ENCODE results near the gene ABCA1.

The ABCA1 gene

DNA sequence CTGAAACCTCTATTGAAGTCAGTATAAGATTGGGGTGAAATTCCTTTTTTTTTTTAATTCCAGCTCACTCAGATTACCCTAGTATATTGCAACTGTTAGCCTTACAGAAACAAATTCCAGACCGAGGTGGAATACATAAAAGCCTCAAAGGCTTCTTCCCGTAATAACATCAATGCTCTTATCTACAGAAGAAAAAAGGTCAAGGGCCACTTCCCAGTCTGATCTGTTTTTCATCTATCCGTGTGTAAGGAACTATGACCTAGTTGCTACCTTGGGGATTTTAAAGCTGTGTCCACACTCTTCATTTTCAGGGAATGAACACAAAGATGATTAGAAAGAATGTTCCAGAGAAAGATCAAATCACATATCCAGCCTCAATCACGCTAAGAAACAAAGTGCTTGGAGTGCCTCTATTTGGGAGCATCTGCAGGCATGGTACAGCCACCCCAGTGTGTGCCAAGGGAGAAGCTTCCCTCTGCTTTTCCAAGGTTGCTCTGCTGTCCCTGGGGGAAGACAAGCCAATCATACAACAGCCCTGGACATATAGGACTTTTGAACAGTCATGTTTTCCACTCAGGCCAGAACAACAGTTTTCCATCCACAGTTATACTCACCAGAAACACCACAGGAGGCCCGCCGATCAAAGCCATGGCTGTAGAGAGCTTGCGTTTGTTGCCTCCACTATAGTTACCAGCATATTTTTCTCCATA is 140.5 kb downstream of the ABCA1 start:
- Histone ChIP-seq H3K27ac (ENCODE audit: low read depth in 2 of 2, low read length in 2 of 2) (no peak overlapping the region), H3K36me3 (ENCODE audit: control insufficient read depth in 2 of 2, insufficient read depth in 2 of 2, low read length in 2 of 2) (peaks cover 62 to 69% of the 10 kb centered on the region in 2 donors), H3K4me3 (ENCODE audit: low read length in 2 of 2) (no peak overlapping the region), H3K4me1 (ENCODE audit: control insufficient read depth in 2 of 2, insufficient read depth in 2 of 2, low read length in 2 of 2) (no peaks in the 10 kb centered on the region), H3K27me3 (ENCODE audit: control insufficient read depth in 2 of 2, insufficient read depth in 2 of 2, low read length in 2 of 2) (no peaks in the 10 kb centered on the region), H3K9ac (ENCODE audit: low read depth in 1 of 2, low read length in 2 of 2) (no peak overlapping the region), H3K9me3 (ENCODE audit: control insufficient read depth in 2 of 2, low read length in 2 of 2) (no peaks in the 10 kb centered on the region)

DNA sequence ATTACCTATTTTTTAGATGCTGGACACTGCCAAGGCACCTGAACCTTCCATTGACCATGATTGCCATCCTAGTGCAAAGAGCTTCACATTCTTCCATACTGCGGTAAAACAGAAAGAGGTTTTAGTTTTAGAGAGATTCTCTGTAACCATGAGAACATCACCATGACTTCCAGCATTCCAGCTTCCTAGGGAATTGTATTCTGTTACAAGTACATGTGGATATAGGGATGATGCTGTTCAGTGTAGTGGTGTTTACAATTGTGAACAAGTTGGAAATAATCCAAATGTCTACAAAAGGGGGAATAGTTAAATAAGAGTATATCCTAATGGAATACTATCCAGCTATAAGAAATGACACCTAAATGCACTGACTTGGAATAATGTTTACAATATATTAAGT is 141.7 kb downstream of the ABCA1 start:
- no peaks in the 10 kb centered on the region for H3K27me3 ChIP-seq (ENCODE audit: control insufficient read depth in 2 of 2, insufficient read depth in 2 of 2, low read length in 2 of 2)
- H3K9me3 ChIP-seq (ENCODE audit: control insufficient read depth in 2 of 2, low read length in 2 of 2), result no peaks in the 10 kb centered on the region
- no peak overlapping the region for H3K9ac ChIP-seq (ENCODE audit: low read depth in 1 of 2, low read length in 2 of 2)
- H3K4me3 ChIP-seq (ENCODE audit: low read length in 2 of 2), result no peak overlapping the region
- peaks cover 54 to 57% of the 10 kb centered on the region in 2 donors for H3K36me3 ChIP-seq (ENCODE audit: control insufficient read depth in 2 of 2, insufficient read depth in 2 of 2, low read length in 2 of 2)
- H3K27ac ChIP-seq (ENCODE audit: low read depth in 2 of 2, low read length in 2 of 2), result no peak overlapping the region
- no peaks in the 10 kb centered on the region for H3K4me1 ChIP-seq (ENCODE audit: control insufficient read depth in 2 of 2, insufficient read depth in 2 of 2, low read length in 2 of 2)

GRCh38 chr9:104784098-104784497 is 143.9 kb downstream of the ABCA1 start:
- Histone ChIP-seq H3K36me3 (ENCODE audit: control insufficient read depth in 2 of 2, insufficient read depth in 2 of 2, low read length in 2 of 2) (peaks cover 40 to 50% of the 10 kb centered on the region in 2 donors), H3K4me1 (ENCODE audit: control insufficient read depth in 2 of 2, insufficient read depth in 2 of 2, low read length in 2 of 2) (no peaks in the 10 kb centered on the region), H3K4me3 (ENCODE audit: low read length in 2 of 2) (no peak overlapping the region)

GRCh38 chr9:104783588-104783987 is 144.4 kb downstream of the ABCA1 start:
- Histone ChIP-seq H3K4me3 (ENCODE audit: low read length in 2 of 2) (no peak overlapping the region), H3K27ac (ENCODE audit: low read depth in 2 of 2, low read length in 2 of 2) (no peak overlapping the region), H3K9ac (ENCODE audit: low read depth in 1 of 2, low read length in 2 of 2) (no peak overlapping the region), H3K4me1 (ENCODE audit: control insufficient read depth in 2 of 2, insufficient read depth in 2 of 2, low read length in 2 of 2) (no peaks in the 10 kb centered on the region), H3K27me3 (ENCODE audit: control insufficient read depth in 2 of 2, insufficient read depth in 2 of 2, low read length in 2 of 2) (no peaks in the 10 kb centered on the region), H3K36me3 (ENCODE audit: control insufficient read depth in 2 of 2, insufficient read depth in 2 of 2, low read length in 2 of 2) (peaks cover 35 to 45% of the 10 kb centered on the region in 2 donors), H3K9me3 (ENCODE audit: control insufficient read depth in 2 of 2, low read length in 2 of 2) (no peaks in the 10 kb centered on the region)

More at GRCh38 chr9:104784098-104784497, 143.9 kb downstream of the ABCA1 start:
- Histone ChIP-seq H3K9me3 (ENCODE audit: control insufficient read depth in 2 of 2, low read length in 2 of 2) (no peaks in the 10 kb centered on the region), H3K27me3 (ENCODE audit: control insufficient read depth in 2 of 2, insufficient read depth in 2 of 2, low read length in 2 of 2) (no peaks in the 10 kb centered on the region), H3K9ac (ENCODE audit: low read depth in 1 of 2, low read length in 2 of 2) (no peak overlapping the region), H3K27ac (ENCODE audit: low read depth in 2 of 2, low read length in 2 of 2) (no peak overlapping the region)

DNA sequence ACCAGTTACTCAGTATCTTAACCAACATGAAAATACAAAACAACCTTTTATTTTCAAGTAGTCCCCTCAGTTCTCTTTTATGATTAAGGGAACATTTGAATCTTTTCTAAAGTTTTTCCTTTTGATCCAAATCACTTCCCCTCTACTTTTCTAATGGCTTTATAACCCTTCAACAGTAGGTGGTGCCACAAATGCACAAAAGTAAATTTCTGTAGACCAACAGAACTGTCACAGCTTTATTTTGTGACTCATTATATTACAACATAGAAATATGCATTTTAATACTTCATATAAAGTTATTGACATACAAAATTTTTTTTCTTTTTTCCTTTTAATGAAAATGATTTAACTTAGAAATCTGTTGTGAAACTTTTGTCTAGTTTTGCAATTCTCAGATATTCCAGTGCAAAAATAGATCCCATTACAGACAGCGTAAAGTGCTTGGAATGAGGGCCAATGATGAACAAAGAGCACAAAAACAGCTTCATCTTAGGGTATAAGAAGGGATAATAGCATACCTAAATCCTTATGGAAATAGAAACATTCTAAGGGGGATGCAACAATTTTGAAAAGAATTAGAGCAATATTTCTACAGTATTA is 147.1 kb downstream of the ABCA1 start:
- peaks cover 18 to 26% of the 10 kb centered on the region in 2 donors for H3K36me3 ChIP-seq (ENCODE audit: control insufficient read depth in 2 of 2, insufficient read depth in 2 of 2, low read length in 2 of 2)
- H3K4me1 ChIP-seq (ENCODE audit: control insufficient read depth in 2 of 2, insufficient read depth in 2 of 2, low read length in 2 of 2), result peaks cover 0 to 4% of the 10 kb centered on the region in 2 donors
- H3K4me3 ChIP-seq (ENCODE audit: low read length in 2 of 2), result no peak overlapping the region
- no peak overlapping the region for H3K9ac ChIP-seq (ENCODE audit: low read depth in 1 of 2, low read length in 2 of 2)
- H3K9me3 ChIP-seq (ENCODE audit: control insufficient read depth in 2 of 2, low read length in 2 of 2), result no peaks in the 10 kb centered on the region
- no peak overlapping the region for H3K27ac ChIP-seq (ENCODE audit: low read depth in 2 of 2, low read length in 2 of 2)
- no peaks in the 10 kb centered on the region for H3K27me3 ChIP-seq (ENCODE audit: control insufficient read depth in 2 of 2, insufficient read depth in 2 of 2, low read length in 2 of 2)

DNA sequence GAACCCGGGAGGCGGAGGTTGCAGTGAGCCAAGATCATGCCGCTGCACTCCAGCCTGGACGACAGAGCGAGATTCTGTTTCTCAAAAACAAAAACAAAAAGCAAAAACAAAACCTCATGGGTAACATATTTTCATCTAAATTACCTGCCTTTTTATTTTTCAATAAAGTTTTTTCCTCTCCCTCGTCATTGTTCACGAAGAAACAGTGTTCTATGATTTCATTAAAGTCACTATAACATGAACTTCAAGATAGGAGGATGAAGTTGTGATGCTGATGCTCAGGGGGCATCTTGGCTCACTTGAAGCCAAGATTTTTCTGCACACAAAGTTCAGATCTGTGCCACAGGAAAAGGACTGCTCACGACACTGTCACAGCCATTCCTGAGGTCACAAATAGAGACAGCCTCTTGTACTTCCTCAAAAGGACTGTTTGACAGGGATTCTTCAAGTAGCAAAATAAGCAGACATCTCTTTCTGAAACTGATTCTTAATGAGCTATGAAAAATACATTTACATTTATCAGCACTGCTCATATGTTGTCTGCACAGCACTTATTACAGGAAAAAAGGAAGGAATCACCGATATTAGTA is 147.9 kb downstream of the ABCA1 start:
- Histone ChIP-seq H3K4me1 (ENCODE audit: control insufficient read depth in 2 of 2, insufficient read depth in 2 of 2, low read length in 2 of 2) (peaks cover 0 to 4% of the 10 kb centered on the region in 2 donors), H3K9me3 (ENCODE audit: control insufficient read depth in 2 of 2, low read length in 2 of 2) (no peaks in the 10 kb centered on the region), H3K9ac (ENCODE audit: low read depth in 1 of 2, low read length in 2 of 2) (no peak overlapping the region), H3K27me3 (ENCODE audit: control insufficient read depth in 2 of 2, insufficient read depth in 2 of 2, low read length in 2 of 2) (no peaks in the 10 kb centered on the region), H3K36me3 (ENCODE audit: control insufficient read depth in 2 of 2, insufficient read depth in 2 of 2, low read length in 2 of 2) (peaks cover 10 to 18% of the 10 kb centered on the region in 2 donors), H3K27ac (ENCODE audit: low read depth in 2 of 2, low read length in 2 of 2) (peak overlapping the region in 1 of 2 donors; percentile 14), H3K4me3 (ENCODE audit: low read length in 2 of 2) (no peak overlapping the region)

- no peaks in the 10 kb centered on the region for H3K9me3 ChIP-seq (ENCODE audit: control insufficient read depth in 2 of 2, low read length in 2 of 2)
- H3K9ac ChIP-seq (ENCODE audit: low read depth in 1 of 2, low read length in 2 of 2), result no peak overlapping the region
- H3K36me3 ChIP-seq (ENCODE audit: control insufficient read depth in 2 of 2, insufficient read depth in 2 of 2, low read length in 2 of 2), result peaks cover 5 to 14% of the 10 kb centered on the region in 2 donors
- peaks cover 0 to 4% of the 10 kb centered on the region in 2 donors for H3K4me1 ChIP-seq (ENCODE audit: control insufficient read depth in 2 of 2, insufficient read depth in 2 of 2, low read length in 2 of 2)
- no peaks in the 10 kb centered on the region for H3K27me3 ChIP-seq (ENCODE audit: control insufficient read depth in 2 of 2, insufficient read depth in 2 of 2, low read length in 2 of 2)
- H3K27ac ChIP-seq (ENCODE audit: low read depth in 2 of 2, low read length in 2 of 2), result no peak overlapping the region
- H3K4me3 ChIP-seq (ENCODE audit: low read length in 2 of 2), result no peak overlapping the region
These were observed 148.6 kb downstream of the ABCA1 start for GRCh38 chr9:104779334-104779733.

DNA sequence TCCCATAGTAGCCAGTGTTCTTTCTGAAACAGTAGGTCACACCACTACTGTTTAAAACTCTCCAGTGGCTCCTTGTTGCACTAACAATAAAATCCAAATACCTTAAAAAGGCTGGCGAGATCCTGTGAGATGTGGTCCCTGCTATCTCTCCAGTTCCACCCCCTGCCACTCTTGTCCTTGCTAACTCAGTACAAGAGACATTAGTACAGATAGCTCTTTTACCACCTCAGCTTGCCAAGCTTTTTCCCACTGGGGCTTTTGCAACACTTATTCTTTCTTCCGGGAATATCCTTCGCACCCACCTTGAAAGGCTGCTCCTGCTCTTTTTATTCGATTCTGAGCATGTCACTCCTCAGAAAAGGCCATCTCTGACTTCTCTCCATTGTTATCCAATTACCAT is 149.2 kb downstream of the ABCA1 start:
- Histone ChIP-seq H3K4me1 (ENCODE audit: control insufficient read depth in 2 of 2, insufficient read depth in 2 of 2, low read length in 2 of 2) (peaks cover 0 to 4% of the 10 kb centered on the region in 2 donors), H3K27ac (ENCODE audit: low read depth in 2 of 2, low read length in 2 of 2) (no peak overlapping the region), H3K4me3 (ENCODE audit: low read length in 2 of 2) (no peak overlapping the region), H3K9ac (ENCODE audit: low read depth in 1 of 2, low read length in 2 of 2) (no peak overlapping the region), H3K27me3 (ENCODE audit: control insufficient read depth in 2 of 2, insufficient read depth in 2 of 2, low read length in 2 of 2) (no peaks in the 10 kb centered on the region), H3K9me3 (ENCODE audit: control insufficient read depth in 2 of 2, low read length in 2 of 2) (no peaks in the 10 kb centered on the region), H3K36me3 (ENCODE audit: control insufficient read depth in 2 of 2, insufficient read depth in 2 of 2, low read length in 2 of 2) (peaks cover 5 to 10% of the 10 kb centered on the region in 2 donors)

DNA sequence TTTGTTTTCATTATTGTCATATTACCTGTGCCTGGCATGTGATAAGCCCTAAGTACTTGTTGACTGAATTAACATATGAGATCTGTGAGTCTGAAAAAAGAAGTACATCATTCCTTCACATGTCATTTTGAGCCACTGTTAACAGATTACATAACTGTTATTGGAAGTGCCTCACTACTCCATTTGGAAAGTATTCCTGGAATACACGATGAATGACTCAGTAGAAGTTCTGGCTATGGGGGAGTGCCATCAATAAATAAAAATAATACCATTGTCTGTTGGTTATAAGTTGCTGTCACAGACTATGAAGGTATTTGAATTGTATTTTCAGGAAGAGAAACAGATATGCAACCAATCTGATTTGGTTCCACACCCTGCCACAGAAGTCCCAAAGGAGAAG is 151.2 kb downstream of the ABCA1 start:
- Histone ChIP-seq H3K36me3 (ENCODE audit: control insufficient read depth in 2 of 2, insufficient read depth in 2 of 2, low read length in 2 of 2) (no peaks in the 10 kb centered on the region), H3K4me1 (ENCODE audit: control insufficient read depth in 2 of 2, insufficient read depth in 2 of 2, low read length in 2 of 2) (peaks cover 0 to 4% of the 10 kb centered on the region in 2 donors), H3K27ac (ENCODE audit: low read depth in 2 of 2, low read length in 2 of 2) (no peak overlapping the region), H3K27me3 (ENCODE audit: control insufficient read depth in 2 of 2, insufficient read depth in 2 of 2, low read length in 2 of 2) (no peaks in the 10 kb centered on the region), H3K9me3 (ENCODE audit: control insufficient read depth in 2 of 2, low read length in 2 of 2) (no peaks in the 10 kb centered on the region), H3K4me3 (ENCODE audit: low read length in 2 of 2) (no peak overlapping the region), H3K9ac (ENCODE audit: low read depth in 1 of 2, low read length in 2 of 2) (no peak overlapping the region)

DNA sequence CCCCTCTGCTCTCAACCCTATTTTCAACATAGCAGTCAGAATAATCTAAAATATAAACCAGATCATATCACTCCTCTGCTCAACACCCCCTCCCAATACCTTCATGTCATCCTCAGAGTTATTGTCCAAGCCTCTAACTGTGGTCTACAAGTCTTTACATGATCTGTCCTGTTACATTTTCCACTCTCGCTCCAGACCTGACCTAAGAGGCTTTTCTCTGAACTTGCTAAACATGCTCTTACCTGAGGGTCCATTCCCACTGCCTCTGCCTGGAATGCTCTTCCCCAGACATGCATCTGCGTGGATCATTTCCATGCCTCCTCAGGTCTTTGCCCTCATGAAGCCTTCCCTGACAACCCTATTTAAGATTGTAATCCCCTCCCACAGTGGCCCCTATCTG is 152.0 kb downstream of the ABCA1 start:
- no peak overlapping the region for H3K4me3 ChIP-seq (ENCODE audit: low read length in 2 of 2)
- H3K4me1 ChIP-seq (ENCODE audit: control insufficient read depth in 2 of 2, insufficient read depth in 2 of 2, low read length in 2 of 2), result peaks cover 0 to 4% of the 10 kb centered on the region in 2 donors
- no peaks in the 10 kb centered on the region for H3K9me3 ChIP-seq (ENCODE audit: control insufficient read depth in 2 of 2, low read length in 2 of 2)
- no peak overlapping the region for H3K9ac ChIP-seq (ENCODE audit: low read depth in 1 of 2, low read length in 2 of 2)
- H3K27ac ChIP-seq (ENCODE audit: low read depth in 2 of 2, low read length in 2 of 2), result peak overlapping the region in 1 of 2 donors; percentile 24
- no peaks in the 10 kb centered on the region for H3K27me3 ChIP-seq (ENCODE audit: control insufficient read depth in 2 of 2, insufficient read depth in 2 of 2, low read length in 2 of 2)
- H3K36me3 ChIP-seq (ENCODE audit: control insufficient read depth in 2 of 2, insufficient read depth in 2 of 2, low read length in 2 of 2), result no peaks in the 10 kb centered on the region
